A549 treated with ZK216348 at 1 μM for 4 hours (cell line): ENCODE data around the gene SULT2A1. TPM values are rescaled to one million over a fixed set of nuclear protein-coding genes. Genes with fewer than 3 reads are reported as not detected.

Experiments used
- total RNA-seq: library from RNA; stranded (reverse); fragments of 200-300 nt; extraction: Qiagen RNA extraction; gene quantifications from 5 replicates; pipeline ENCODE4 v1.2.3, GENCODE V29; 2022; ENCODE audit warnings: low read depth

SULT2A1 gene, protein sequence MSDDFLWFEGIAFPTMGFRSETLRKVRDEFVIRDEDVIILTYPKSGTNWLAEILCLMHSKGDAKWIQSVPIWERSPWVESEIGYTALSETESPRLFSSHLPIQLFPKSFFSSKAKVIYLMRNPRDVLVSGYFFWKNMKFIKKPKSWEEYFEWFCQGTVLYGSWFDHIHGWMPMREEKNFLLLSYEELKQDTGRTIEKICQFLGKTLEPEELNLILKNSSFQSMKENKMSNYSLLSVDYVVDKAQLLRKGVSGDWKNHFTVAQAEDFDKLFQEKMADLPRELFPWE
- not detected in 5 replicates for total RNA-seq

DNA sequence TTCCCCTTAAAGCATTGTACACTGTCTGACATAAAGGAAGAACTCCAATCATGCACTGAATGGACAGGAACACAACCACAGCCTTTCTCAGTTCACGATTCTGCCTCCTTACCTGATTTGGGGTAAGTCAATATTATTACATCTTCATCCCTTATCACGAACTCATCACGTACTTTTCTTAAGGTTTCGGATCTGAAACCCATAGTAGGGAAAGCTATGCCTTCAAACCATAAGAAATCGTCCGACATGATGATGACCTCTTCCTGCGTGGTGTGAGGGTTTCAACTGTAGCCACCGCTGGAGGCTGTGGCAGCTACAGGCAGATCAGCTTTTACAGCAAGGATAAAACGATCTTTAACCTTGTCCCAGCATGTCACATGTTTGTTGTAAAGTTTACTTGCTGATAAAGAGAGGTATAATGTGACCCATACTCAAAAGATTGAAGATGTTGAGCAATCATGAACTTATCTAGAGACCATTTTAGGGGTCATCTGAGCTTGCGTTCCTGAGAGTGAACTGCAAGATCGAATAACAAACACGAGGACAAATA is at the start of gene SULT2A1:
SULT2A1 (minus strand) TSS at position 306 of the 550 bp plus-strand sequence; CDS start at position 248, 58 bp downstream.

GRCh38 chr19:47858646-47859285 is 27.3 kb downstream of the SULT2A1 start, which contains the start of gene TPRX2:
TSS of gene TPRX2 (plus strand) at chr19:47859235. CDS start at chr19:47859247, 12 bp downstream.

GRCh38 chr19:47821460-47822020 is 64.6 kb downstream of the SULT2A1 start, which contains the start of gene CRX:
TSS of gene CRX (plus strand) at chr19:47821937. CDS start at chr19:47834444, 12,507 bp downstream.

Other genes with a start within 250 kb of the SULT2A1 start
- gene EHD2, start 172.9 kb downstream of the SULT2A1 start, total RNA-seq, result 98.0 to 174 TPM (median 156 TPM) in 5 replicates
- 239 to 342 TPM (median 263 TPM) in 5 replicates for gene NOP53, start 140.8 kb downstream of the SULT2A1 start, total RNA-seq
- 84.6 to 175 TPM (median 152 TPM) in 5 replicates for gene SELENOW, start 107.6 kb downstream of the SULT2A1 start, total RNA-seq
- not detected in 5 replicates for gene TPRX1, start 81.8 kb downstream of the SULT2A1 start, total RNA-seq
- gene CRX, start 64.4 kb downstream of the SULT2A1 start, total RNA-seq, result not detected in 5 replicates
- gene TPRX2, start 27.1 kb downstream of the SULT2A1 start, total RNA-seq, result not detected in 5 replicates
- not detected in 5 replicates for gene BSPH1, start 105.9 kb upstream of the SULT2A1 start, total RNA-seq
- gene ELSPBP1, start 108.3 kb upstream of the SULT2A1 start, total RNA-seq, result not detected in 5 replicates
- gene CABP5, start 157.8 kb upstream of the SULT2A1 start, total RNA-seq, result not detected in 5 replicates
- gene PLA2G4C, start 224.5 kb upstream of the SULT2A1 start, total RNA-seq, result 9.0 to 14.8 TPM (median 10.6 TPM) in 5 replicates